ENCODE results near the gene CEP44. TPM values are rescaled to one million over a fixed set of nuclear protein-coding genes. Genes with fewer than 3 reads are reported as not detected.

The CEP44 gene
- total RNA-seq, 1 experiment from 2014 or later = 12.4 TPM

GRCh38 chr4:174381440-174381800, 97.7 kb downstream of the CEP44 start:
- DNase-seq (ENCODE audit: low read depth) = no peak

Other genes with a start within 250 kb of the CEP44 start
- 20.3 and 22.2 TPM in 2 replicates for gene FBXO8, start 244 bp upstream of the CEP44 start, total RNA-seq (2014; rRNA removed; shearing (Covaris generic))
- gene HPGD, start 238.6 kb downstream of the CEP44 start, total RNA-seq (2014; rRNA removed; shearing (Covaris generic)) = 0.30 and 1.6 TPM in 2 replicates